ENCODE data around the gene DCHS1.
A peak's percentile ranks its signal among the peaks of the same experiment; 100 is the strongest.

Gene DCHS1

GRCh38 chr11:6627762-6628241 is 27.8 kb downstream of the DCHS1 start:
- DNase-seq (ENCODE audit: low read depth) = no peak

- no peak for DNase-seq (ENCODE audit: low read depth)
These were observed 28.4 kb downstream of the DCHS1 start for GRCh38 chr11:6626971-6627761.

DNA sequence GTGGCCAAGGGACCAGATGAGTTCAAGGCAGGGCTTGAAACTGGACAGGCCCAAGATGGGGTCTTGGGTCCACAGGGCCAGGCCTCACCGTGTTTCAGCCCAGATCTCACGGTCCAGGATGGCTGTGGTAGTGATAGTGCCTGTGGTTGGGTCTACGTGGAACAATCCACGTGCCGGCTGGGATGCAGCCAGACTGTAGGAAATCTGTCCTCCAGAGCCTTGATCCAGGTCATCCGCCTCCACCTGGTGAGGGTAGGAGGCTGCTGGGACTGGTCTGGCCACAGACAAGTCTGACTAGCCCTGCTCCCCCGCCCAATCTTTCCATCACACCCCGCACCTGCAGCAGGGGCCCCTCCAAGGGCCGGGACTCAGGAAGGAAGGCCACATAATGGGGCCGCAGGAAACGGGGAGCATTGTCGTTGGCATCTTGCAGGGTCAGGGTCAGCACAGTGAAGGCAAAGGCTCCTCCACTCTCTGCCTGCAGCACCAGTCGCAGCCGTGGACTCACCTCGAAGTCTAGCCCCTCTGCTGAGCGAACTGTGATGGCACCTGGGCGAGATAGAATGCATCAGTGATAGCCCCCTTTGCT is 29.7 kb downstream of the DCHS1 start:
- no peak for DNase-seq (ENCODE audit: low read depth)

DNA sequence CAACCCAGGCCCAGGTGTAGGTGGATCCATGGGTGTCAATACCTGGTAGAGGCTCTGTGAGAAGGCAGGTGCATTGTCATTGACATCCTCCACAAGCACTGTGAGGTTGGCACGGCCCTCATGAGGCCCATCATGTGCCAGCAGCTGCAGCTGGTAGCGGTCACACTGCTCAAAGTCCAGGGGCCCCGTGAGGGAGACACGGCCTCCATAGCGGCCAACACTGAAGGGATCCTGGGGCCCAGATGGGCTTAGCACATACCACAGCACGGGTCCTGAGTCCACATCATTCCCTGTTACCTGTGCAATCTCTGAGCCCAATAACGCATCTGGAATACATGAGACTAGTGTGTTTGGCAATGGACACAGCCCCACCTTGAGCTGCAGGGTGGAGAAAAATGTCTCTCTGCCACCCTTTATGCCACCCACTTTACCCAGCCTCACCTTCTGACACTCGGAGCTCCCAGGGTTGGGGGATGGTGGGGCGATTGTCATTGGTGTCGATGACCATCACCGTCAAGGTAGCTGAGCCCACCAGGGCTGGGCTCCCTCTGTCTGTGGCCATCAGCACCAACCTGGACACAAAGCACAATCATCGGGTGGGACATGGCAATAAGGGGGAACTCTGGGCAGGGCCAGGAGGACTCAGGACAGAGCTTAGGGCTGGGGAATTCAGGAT is 30.3 kb downstream of the DCHS1 start:
- DNase-seq (ENCODE audit: low read depth) = no peak

DNA sequence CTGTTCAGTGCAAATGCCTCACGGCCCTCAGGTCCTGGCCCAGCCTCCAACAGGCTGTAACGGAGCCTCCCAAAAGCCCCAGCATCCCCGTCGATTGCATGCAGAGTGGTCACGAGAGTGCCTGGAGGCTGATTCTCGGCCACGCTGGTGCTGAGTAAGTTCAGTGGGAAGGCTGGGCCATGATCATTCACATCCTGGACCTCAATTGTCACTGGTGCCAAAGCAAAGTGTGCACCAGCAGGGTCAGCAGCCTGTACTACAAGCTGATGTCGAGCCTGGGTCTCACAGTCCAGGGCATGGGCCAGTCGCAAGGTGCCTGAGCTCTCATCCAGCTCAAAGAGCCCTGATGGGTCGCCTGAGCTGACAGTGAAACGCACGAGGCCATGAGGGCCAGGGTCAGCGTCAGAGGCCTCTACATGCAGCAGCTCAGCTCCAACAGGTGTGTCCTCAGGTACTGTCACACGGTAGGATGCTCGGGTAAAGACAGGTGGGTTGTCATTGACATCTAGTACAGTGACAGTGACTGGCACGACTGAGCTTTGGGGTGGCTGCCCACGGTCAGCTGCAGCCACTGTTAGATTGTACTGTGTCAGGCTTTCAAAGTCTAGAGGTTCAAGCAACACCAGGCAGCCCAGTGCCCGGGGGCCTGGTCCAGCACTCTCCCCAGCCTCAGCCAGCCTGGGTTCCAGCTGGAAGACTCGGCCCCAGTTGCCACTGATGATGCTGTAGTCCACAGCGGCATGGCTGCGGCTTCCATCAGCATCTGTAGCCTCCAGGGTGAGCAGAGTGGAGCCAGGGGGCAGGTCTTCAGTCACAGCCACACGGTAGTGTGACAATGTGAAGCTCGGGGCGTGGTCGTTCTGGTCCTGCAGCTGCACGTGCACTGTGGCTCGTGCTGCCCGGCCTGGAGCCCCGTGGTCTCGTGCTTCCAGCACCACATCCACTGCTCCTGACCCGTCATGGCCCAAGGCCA is 31.9 kb downstream of the DCHS1 start:
- no peak for DNase-seq (ENCODE audit: low read depth)

GRCh38 chr11:6622261-6623171 is 33.1 kb downstream of the DCHS1 start:
- no peak for DNase-seq (ENCODE audit: low read depth)

DNA sequence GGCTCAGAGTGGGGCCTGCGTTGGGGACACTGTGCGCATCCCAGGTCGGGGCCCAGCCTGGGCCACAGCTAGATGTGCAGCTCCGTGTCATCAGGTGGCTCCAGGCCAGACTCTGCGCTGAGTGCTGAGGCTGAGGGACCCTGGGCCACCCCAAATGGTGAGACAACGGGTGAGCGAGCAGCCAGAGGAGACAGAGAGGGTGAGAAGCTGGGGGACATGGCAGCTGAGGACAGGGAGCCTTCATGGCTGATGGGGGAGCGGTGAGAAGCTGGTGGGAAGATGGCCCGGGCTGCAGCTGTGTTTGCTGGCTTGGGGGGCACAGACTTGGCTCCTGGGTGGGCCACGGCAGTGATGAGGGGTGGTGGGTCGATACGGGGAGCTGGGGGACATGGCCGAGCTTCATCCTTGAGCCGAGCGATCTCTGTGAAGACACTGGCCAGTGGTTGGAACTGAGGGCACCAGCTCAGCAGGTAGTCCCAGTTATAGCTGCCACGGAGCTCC is 33.8 kb downstream of the DCHS1 start:
- no peak for DNase-seq (ENCODE audit: low read depth)

- DNase-seq (ENCODE audit: low read depth) = no peak
These were observed 35.0 kb downstream of the DCHS1 start for GRCh38 chr11:6620636-6621035.

DNA sequence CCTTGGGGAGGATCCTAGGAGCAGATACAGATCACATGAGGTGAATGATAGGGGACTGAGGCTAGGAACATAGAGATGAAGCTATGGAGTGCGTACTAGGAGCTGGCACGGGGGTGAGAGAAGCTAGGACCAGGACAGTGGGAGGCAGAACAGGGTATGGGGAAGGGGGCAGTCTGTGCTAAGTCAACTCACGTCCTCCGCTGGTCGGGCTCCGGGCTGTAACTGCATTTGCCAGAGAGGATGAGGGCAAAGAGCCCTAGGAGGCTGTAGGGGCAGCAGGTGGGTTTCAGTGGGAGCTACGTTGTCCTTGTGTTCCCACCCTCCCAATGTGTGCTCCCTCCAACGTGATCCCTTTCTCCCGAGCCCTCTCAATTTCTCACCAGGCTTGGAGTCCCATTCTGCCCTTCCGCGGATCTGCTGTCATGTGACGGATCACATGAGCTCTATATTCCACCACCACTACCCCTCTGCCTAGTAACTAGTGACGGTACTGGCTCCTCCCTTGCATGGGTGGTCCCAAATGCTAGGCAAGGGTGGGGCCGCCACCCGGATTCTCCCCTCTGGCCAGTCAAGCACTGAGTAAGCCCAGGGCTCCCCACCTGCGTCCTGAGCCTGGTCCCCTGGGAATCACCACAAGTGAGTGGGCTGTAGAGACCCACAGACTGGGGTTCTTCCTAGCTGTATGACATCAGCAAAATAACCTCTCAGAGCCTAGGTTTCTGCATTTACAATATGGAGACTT is 36.4 kb downstream of the DCHS1 start, which contains the start of gene TPP1:
TSS of gene TPP1 (minus strand) at position 419 of the 742 bp plus-strand sequence. CDS start at position 397, 22 bp downstream.
- DNase-seq (ENCODE audit: low read depth) = peak; percentile 80

- no peak for DNase-seq (ENCODE audit: low read depth)
These were observed 37.2 kb downstream of the DCHS1 start for GRCh38 chr11:6618117-6619003.

- DNase-seq (ENCODE audit: low read depth) = no peak
These were observed 38.3 kb downstream of the DCHS1 start for GRCh38 chr11:6617315-6617781.

- no peak for DNase-seq (ENCODE audit: low read depth)
These were observed 38.9 kb downstream of the DCHS1 start for GRCh38 chr11:6616596-6617250.

GRCh38 chr11:6615882-6616585 is 39.6 kb downstream of the DCHS1 start:
- DNase-seq (ENCODE audit: low read depth) = no peak

GRCh38 chr11:6615046-6615445 is 40.6 kb downstream of the DCHS1 start:
- DNase-seq (ENCODE audit: low read depth) = no peak

DNA sequence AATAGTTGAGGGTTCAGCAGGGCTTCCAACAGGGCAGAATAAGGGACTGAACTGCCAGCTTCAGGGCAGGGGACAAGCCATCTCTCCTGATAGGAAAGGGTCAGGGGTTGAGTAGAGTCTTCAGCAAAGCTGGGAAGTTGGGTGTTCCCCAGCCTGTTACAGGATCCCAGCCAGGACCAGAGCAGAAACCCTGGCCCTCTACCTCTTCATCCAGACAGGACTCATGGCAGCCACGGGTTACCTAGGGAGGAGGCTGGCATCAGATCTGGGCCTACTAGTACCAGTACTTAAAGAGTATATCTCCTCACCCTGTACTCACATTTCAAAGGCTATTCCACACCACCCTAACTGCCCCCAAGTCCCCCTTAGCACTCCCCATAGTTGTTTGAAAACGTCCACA is 41.2 kb downstream of the DCHS1 start:
- no peak for DNase-seq (ENCODE audit: low read depth)

DNA sequence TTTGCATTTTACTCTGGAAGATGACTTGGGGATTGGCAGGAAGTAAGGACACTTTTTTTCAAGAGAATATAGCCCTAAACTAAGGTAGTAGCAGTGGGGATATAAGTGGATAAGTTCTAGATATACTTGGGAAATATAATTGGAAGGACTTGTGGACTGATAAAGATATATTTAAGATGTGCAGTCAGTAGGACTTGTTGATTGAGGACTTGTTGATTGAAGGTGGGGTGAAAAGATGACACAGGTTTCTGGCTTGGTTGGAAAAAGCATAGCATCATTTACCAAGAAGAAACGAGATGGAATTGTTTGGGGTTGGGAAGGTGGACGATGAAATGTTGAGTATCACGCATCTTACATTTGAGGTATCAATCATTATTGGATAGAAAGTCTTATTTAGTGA is 42.1 kb downstream of the DCHS1 start:
- DNase-seq (ENCODE audit: low read depth) = no peak

All from GM04503 (cell line).